DOHH2 (cell line): ENCODE measurements around the gene COPZ1.

Source experiments
- H3F3A ChIP-seq: fragments of 200-600 bp; sonication (generic), shearing (Covaris generic); 2 replicates; pipeline ENCODE4 v1.6.0; 2016; ENCODE audit warnings: antibody characterized with exemption, mild to moderate bottlenecking; ENCODE audit not compliant: control insufficient read depth, insufficient read depth
- H3K27ac ChIP-seq: fragments of 200-600 bp; sonication (generic); 2 replicates; pipeline ENCODE4 v1.5.1; 2014; ENCODE audit warnings: low read depth, mild to moderate bottlenecking, low read length, moderate library complexity
- H3K27me3 ChIP-seq: fragments of 200-600 bp; sonication (generic); 2 replicates; pipeline ENCODE4 v1.6.1; 2014; ENCODE audit warnings: mild to moderate bottlenecking, low read length, mixed read lengths; ENCODE audit not compliant: control insufficient read depth
- H3K36me3 ChIP-seq: fragments of 200-600 bp; sonication (generic); 2 replicates; pipeline ENCODE4 v1.6.1; 2014; ENCODE audit warnings: mild to moderate bottlenecking, low read length, moderate library complexity, mixed read lengths; ENCODE audit not compliant: control insufficient read depth
- H3K4me1 ChIP-seq: fragments of 200-600 bp; sonication (generic); 2 replicates; pipeline ENCODE4 v1.6.1; 2014; ENCODE audit warnings: mild to moderate bottlenecking, low read length, mixed read lengths; ENCODE audit not compliant: control insufficient read depth
- H3K4me2 ChIP-seq: fragments of 200-600 bp; sonication (generic); 2 replicates; pipeline ENCODE4 v1.6.0; 2014; ENCODE audit warnings: mild to moderate bottlenecking, low read length, moderate library complexity
- H3K4me3 ChIP-seq: fragments of 200-600 bp; sonication (generic); 2 replicates; pipeline ENCODE4 v1.5.1; 2014; ENCODE audit warnings: mild to moderate bottlenecking, low read length, mixed read lengths
- H3K79me2 ChIP-seq: fragments of 200-600 bp; sonication (generic); 2 replicates; pipeline ENCODE4 v1.6.1; 2014; ENCODE audit warnings: mild to moderate bottlenecking, low read length, mixed read lengths; ENCODE audit not compliant: control insufficient read depth
- H3K9me2 ChIP-seq: fragments of 200-600 bp; sonication (generic); replicated peaks from 2 replicates; pipeline ENCODE4 v1.6.1; 2014; ENCODE audit warnings: mild to moderate bottlenecking, low read length, mixed read lengths; ENCODE audit not compliant: control insufficient read depth
- H3K9me3 ChIP-seq: fragments of 200-600 bp; sonication (generic); 2 replicates; pipeline ENCODE4 v1.6.1; 2014; ENCODE audit warnings: antibody characterized with exemption, low read length, mixed read lengths; ENCODE audit not compliant: control insufficient read depth, insufficient read depth
- H4K20me1 ChIP-seq: fragments of 200-600 bp; sonication (generic); 2 replicates; pipeline ENCODE4 v1.6.0; 2014; ENCODE audit warnings: low read depth, mild to moderate bottlenecking, antibody characterized with exemption, low read length, moderate library complexity; ENCODE audit not compliant: control insufficient read depth, insufficient read depth
- EZH2phosphoT487 ChIP-seq: fragments of 200-600 bp; sonication (generic); IDR thresholded peaks from 2 replicates; pipeline ENCODE4 v1.6.1; 2017; ENCODE audit warnings: borderline replicate concordance, mild to moderate bottlenecking, antibody characterized with exemption, low read length, moderate library complexity, mixed read lengths
- TF ChIP-seq, protein P1 (sequence below): fragments of 200-600 bp; sonication (generic); IDR thresholded peaks from one replicate; pipeline ENCODE4 v1.5.1; 2014; ENCODE audit warnings: antibody characterized with exemption, mild to moderate bottlenecking, low read depth, low read length; ENCODE audit not compliant: poor library complexity, severe bottlenecking

The COPZ1 gene

DNA sequence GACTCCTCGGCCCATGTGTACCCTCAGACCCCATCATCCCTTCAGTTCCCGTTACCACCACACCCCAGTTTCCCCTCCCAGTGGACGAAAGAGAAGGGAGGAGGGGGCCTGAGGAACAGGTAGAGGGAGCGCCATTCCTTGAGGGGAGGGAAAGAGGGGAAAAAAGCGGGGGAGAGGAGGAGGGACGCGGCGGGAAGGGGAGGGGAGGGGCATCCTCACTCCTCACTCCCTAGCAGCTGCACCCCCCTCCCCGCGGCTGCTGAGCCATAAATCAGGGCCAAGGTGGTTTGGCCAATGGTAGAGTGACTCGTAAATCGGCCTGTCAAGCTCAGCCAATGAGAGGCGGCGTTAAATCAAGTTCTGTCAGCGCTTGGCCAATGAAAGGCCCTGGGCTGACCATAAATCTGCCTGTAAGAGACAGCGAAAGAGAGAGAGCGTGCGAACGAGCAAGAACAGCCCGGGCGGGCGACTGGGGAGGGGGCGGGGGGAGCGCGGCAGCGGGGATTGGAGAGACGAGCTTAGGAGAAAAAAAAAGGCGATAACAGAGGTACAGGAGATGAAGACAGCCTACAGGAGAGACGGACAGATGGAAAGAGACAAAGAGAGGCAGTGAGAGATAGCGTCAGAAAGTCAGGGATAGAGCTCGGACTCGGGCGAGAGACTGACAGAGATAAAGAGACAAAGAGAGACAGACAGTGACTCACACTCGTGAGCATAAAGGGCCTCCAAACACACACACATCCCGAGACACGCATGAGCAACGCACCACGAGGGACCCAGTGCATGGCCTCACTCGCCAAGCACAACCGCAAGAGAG lies 34.2 kb downstream of the COPZ1 start:
- H4K20me1 ChIP-seq, result no peaks in the 10 kb centered on the region
- TF ChIP-seq, protein P1, sequence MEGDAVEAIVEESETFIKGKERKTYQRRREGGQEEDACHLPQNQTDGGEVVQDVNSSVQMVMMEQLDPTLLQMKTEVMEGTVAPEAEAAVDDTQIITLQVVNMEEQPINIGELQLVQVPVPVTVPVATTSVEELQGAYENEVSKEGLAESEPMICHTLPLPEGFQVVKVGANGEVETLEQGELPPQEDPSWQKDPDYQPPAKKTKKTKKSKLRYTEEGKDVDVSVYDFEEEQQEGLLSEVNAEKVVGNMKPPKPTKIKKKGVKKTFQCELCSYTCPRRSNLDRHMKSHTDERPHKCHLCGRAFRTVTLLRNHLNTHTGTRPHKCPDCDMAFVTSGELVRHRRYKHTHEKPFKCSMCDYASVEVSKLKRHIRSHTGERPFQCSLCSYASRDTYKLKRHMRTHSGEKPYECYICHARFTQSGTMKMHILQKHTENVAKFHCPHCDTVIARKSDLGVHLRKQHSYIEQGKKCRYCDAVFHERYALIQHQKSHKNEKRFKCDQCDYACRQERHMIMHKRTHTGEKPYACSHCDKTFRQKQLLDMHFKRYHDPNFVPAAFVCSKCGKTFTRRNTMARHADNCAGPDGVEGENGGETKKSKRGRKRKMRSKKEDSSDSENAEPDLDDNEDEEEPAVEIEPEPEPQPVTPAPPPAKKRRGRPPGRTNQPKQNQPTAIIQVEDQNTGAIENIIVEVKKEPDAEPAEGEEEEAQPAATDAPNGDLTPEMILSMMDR, result no peak
- TF ChIP-seq EZH2phosphoT487, result no peak
- H3K9me2 ChIP-seq, result no peaks in the 10 kb centered on the region
- 0 out of 2 replicates have a peak, but pooled peaks cover 3% of the 10 kb centered on the region for H3K36me3 ChIP-seq
- H3K9me3 ChIP-seq, result no peaks in the 10 kb centered on the region
- peak overlapping the region; percentile 94 for H3K27ac ChIP-seq
- H3K79me2 ChIP-seq, result peaks cover 8% of the 10 kb centered on the region
- H3K4me3 ChIP-seq, result peak overlapping the region; percentile 100
- H3K4me1 ChIP-seq, result peaks cover 43% of the 10 kb centered on the region
- 0 out of 2 replicates have a peak, but pooled peaks cover 2% of the 10 kb centered on the region for H3K27me3 ChIP-seq
- peak overlapping the region; percentile 100 for H3K4me2 ChIP-seq
- peaks cover 6% of the 10 kb centered on the region; the same call in 1 of the 2 replicates for H3F3A ChIP-seq

DNA sequence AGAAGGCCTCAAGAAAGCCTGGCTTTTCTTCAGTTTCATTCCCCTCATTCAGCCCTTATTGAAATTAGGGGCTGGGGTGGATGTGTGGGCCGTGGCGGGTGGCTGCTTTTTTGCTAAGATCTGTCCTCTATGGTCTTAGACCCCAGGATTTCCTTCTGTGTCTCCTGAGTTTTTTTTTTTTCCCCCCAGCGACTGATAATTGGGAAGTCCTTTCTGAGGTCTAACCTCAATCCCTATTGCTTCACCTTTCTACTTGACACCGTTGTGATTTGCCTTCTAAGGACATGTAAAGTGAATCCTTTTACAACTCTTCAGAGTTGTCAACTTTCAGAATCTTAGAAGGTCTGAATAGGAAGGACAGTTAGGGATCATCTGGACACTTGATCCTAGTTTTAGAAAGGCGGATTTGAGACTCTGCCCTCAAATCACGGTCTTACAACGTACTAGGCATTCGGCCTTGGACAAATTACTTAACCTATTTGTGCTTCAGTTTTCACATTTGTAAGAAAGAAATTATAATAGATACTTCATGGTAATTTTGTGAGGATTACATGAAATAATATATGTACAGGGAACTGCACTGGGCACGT lies 34.9 kb downstream of the COPZ1 start:
- Histone ChIP-seq H3K4me1 (peaks cover 48% of the 10 kb centered on the region), H3K9me3 (no peaks in the 10 kb centered on the region), H3F3A (peaks cover 6% of the 10 kb centered on the region; the same call in 1 of the 2 replicates), H3K36me3 (0 out of 2 replicates have a peak, but pooled peaks cover 3% of the 10 kb centered on the region), H3K27me3 (0 out of 2 replicates have a peak, but pooled peaks cover 3% of the 10 kb centered on the region), H3K79me2 (peaks cover 8% of the 10 kb centered on the region), H3K4me2 (peak overlapping the region; percentile 86), H3K27ac (peak overlapping the region; percentile 94), H4K20me1 (no peaks in the 10 kb centered on the region), H3K9me2 (no peaks in the 10 kb centered on the region), H3K4me3 (peak overlapping the region; percentile 100)
- TF ChIP-seq EZH2phosphoT487, result no peak
- TF ChIP-seq, protein P1, result no peak

DNA sequence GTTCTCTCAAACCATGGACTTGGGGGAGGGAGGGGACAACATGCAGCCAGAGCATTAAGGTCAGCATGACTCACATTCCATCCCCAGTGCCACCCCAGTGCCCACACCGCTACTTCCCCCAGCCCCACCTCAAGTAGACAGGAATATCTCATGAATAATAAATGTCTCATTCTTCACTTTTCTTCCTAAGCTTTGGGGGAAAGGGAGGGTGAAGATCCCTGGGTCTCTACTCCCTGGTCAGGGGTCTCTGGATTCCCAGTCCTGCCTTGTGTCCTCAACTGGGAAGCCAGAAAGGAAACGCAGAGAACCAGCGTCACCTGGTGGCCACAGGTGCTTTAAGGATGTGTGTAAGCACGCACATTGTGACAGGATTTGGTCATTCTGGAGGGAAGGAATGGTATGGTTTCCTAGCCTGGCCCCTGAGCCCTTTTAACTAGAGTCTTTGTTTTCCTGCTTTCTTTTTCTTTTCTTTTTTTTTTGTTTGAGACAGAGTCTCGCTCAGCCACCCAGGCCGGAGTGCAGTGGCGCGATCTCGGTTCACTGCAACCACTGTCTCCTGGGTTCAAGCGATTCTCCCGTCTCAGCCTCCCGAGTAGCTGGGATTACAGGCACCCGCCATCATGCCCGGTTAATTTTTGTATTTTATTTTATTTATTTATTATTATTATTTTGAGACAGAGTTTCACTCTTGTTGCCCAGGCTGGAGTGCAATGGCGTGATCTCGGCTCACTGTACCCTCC lies 36.0 kb downstream of the COPZ1 start:
- Histone ChIP-seq H3K4me1 (peaks cover 48% of the 10 kb centered on the region), H3K27ac (no peak overlapping the region), H3K9me3 (no peaks in the 10 kb centered on the region), H3K36me3 (0 out of 2 replicates have a peak, but pooled peaks cover 3% of the 10 kb centered on the region), H3F3A (peaks cover 6% of the 10 kb centered on the region; the same call in 1 of the 2 replicates), H4K20me1 (no peaks in the 10 kb centered on the region), H3K79me2 (peaks cover 8% of the 10 kb centered on the region), H3K4me2 (no peak overlapping the region), H3K9me2 (no peaks in the 10 kb centered on the region), H3K27me3 (0 out of 2 replicates have a peak, but pooled peaks cover 3% of the 10 kb centered on the region), H3K4me3 (no peak overlapping the region)
- TF ChIP-seq, protein P1, result peak; percentile 91
- TF ChIP-seq EZH2phosphoT487, result no peak
